ENCODE data around the gene FAM210A. TPM values are rescaled to one million over a fixed set of nuclear protein-coding genes. Genes with fewer than 3 reads are reported as not detected.
A peak's percentile ranks its signal among the peaks of the same experiment; 100 is the strongest.

FAM210A gene
- total RNA-seq, 1 experiment from 2014 or later: 52.7 TPM

DNA sequence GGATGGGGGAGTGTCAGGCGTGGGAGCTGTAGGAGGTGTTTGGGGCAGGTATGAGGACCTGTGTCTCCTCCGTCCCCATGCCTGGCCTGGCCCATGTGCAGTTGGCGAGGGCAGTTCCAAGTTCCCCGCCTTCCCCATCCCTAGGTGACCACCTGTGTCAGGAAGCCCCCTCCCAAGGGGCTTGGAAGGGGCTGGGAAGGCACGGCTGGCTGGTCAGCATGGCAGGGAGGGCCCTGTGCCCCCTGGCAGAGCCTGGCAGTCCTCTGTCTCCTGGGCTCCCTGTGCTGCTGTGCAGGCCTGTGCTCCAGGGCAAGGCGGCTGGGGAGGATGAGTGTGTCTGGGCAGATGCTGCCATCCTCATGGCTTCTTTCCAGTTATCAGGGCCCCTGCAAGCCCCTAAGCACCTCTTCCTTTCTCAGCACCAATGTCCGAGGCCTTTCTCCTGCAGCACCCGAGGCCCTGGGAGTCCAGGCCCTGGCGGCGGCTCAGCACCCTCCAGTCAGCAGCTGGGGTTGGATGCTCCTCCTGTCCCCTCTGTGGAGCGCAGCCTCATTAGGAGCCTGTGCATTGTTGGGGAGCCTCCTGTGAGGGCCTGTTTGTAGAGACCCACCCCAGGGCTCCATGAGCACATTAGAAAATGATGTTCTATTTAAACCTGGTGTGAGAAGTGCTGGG is 101.7 kb downstream of the FAM210A start:
- intact Hi-C loops (cut with micrococcal nuclease): no loop called here

DNA sequence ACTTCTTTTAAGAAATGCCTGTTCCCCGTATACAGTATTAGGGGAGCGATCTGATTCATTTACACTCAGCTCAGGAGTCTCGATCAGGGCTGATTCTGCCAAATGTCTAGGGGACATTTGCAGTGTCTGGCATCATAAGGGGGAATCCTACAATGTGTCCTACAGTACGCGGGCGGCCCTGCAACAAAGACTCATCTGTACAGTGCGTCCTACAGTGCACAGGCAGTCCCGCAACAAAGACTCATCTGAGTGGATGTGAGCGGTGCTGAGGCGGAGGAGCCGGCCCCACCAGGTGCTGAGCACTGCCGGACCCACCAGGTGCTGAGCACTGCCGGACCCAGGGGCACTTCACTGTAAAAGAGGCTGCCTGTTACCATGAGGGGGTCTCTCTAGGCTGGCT is 102.5 kb downstream of the FAM210A start:
- no peaks in the 10 kb centered on the region for H3K36me3 ChIP-seq (ENCODE audit: low read depth, low read length)
- no peak overlapping the region for H3K4me2 ChIP-seq (ENCODE audit: low read length)
- no peaks in the 10 kb centered on the region for H3K4me1 ChIP-seq (ENCODE audit: insufficient read depth, low read length)
- H3F3A ChIP-seq (ENCODE audit: low read length, unreplicated experiment): no peaks in the 10 kb centered on the region
- H3K27ac ChIP-seq (ENCODE audit: low read length): no peak overlapping the region
- DNase-seq (no peak), ATAC-seq (no peak)
- TF ChIP-seq EZH2 (IDR thresholded peaks at IDR 0.05; ENCODE audit: low read length, unreplicated experiment) (no peak), EZH2phosphoT487 (IDR thresholded peaks at IDR 0.05; ENCODE audit: borderline replicate concordance, low read length) (no peak)
- TF ChIP-seq, protein P1, sequence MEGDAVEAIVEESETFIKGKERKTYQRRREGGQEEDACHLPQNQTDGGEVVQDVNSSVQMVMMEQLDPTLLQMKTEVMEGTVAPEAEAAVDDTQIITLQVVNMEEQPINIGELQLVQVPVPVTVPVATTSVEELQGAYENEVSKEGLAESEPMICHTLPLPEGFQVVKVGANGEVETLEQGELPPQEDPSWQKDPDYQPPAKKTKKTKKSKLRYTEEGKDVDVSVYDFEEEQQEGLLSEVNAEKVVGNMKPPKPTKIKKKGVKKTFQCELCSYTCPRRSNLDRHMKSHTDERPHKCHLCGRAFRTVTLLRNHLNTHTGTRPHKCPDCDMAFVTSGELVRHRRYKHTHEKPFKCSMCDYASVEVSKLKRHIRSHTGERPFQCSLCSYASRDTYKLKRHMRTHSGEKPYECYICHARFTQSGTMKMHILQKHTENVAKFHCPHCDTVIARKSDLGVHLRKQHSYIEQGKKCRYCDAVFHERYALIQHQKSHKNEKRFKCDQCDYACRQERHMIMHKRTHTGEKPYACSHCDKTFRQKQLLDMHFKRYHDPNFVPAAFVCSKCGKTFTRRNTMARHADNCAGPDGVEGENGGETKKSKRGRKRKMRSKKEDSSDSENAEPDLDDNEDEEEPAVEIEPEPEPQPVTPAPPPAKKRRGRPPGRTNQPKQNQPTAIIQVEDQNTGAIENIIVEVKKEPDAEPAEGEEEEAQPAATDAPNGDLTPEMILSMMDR (conservative IDR thresholded peaks at IDR 0.05; ENCODE audit: low read depth, low read length): no peak
- no peaks in the 10 kb centered on the region for H3K79me2 ChIP-seq (ENCODE audit: low read length)
- no peaks in the 10 kb centered on the region for H4K20me1 ChIP-seq (ENCODE audit: low read length)
- H2AFZ ChIP-seq (ENCODE audit: low read length): no peak overlapping the region
- H3K9me2 ChIP-seq (replicated peaks; ENCODE audit: low read length): no peaks in the 10 kb centered on the region
- H3K9ac ChIP-seq (ENCODE audit: low read length): no peak overlapping the region
- no peak overlapping the region for H3K4me3 ChIP-seq (ENCODE audit: low read length)
- H3K27me3 ChIP-seq (ENCODE audit: low read length): peaks cover 82% of the 10 kb centered on the region
- BruUV-seq (replicated peaks): no TSS peak
- H3K9me3 ChIP-seq (ENCODE audit: low read length): no peaks in the 10 kb centered on the region
- intact Hi-C loops (cut with micrococcal nuclease): no loop called here
- CTCF ChIA-PET: no interaction called here
- POLR2A ChIA-PET (ENCODE audit: unreplicated experiment): no interaction called here

More for the DNA sequence above, 101.7 kb downstream of the FAM210A start:
- H3K9me3 ChIP-seq (ENCODE audit: low read length): no peaks in the 10 kb centered on the region
- no peaks in the 10 kb centered on the region for H3K79me2 ChIP-seq (ENCODE audit: low read length)
- H3K4me2 ChIP-seq (ENCODE audit: low read length): no peak overlapping the region
- no peak overlapping the region for H2AFZ ChIP-seq (ENCODE audit: low read length)
- no peak overlapping the region for H3K27ac ChIP-seq (ENCODE audit: low read length)
- no peak overlapping the region for H3K4me3 ChIP-seq (ENCODE audit: low read length)
- no TSS peak for BruUV-seq (replicated peaks)
- no peaks in the 10 kb centered on the region for H3K36me3 ChIP-seq (ENCODE audit: low read depth, low read length)
- ATAC-seq (no peak), DNase-seq (no peak)
- H3K4me1 ChIP-seq (ENCODE audit: insufficient read depth, low read length): no peaks in the 10 kb centered on the region
- ChIA-PET POLR2A (ENCODE audit: unreplicated experiment) (no interaction called here), CTCF (no interaction called here)
- H3K9ac ChIP-seq (ENCODE audit: low read length): no peak overlapping the region
- no peaks in the 10 kb centered on the region for H3K9me2 ChIP-seq (replicated peaks; ENCODE audit: low read length)
- no peaks in the 10 kb centered on the region for H3F3A ChIP-seq (ENCODE audit: low read length, unreplicated experiment)
- TF ChIP-seq, protein P1 (conservative IDR thresholded peaks at IDR 0.05; ENCODE audit: low read depth, low read length): no peak
- TF ChIP-seq EZH2 (IDR thresholded peaks at IDR 0.05; ENCODE audit: low read length, unreplicated experiment): no peak
- TF ChIP-seq EZH2phosphoT487 (IDR thresholded peaks at IDR 0.05; ENCODE audit: borderline replicate concordance, low read length): no peak
- peaks cover 83% of the 10 kb centered on the region for H3K27me3 ChIP-seq (ENCODE audit: low read length)
- H4K20me1 ChIP-seq (ENCODE audit: low read length): no peaks in the 10 kb centered on the region

DNA sequence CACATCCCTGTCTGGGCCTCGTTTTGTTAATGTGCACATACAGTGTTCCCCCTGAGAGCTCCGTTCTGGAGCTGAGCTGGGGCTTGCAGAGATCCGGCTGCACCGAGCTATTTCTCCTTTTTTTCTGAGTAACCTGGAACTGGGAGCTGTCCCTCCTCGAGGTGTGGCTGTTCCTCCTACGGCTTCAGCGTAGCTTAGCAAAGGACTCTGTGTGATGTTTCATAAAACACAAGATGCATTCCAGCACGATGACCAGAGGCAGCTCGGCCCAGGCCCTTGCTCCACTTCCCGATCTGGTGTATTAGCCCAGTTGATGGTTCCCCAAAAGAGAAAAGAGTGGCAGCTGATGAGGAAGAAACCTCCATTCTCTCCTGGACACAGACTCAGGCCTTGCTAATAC is 103.0 kb downstream of the FAM210A start:
- H3K27ac ChIP-seq (ENCODE audit: low read length): no peak overlapping the region
- no peaks in the 10 kb centered on the region for H3K36me3 ChIP-seq (ENCODE audit: low read depth, low read length)
- ChIA-PET POLR2A (ENCODE audit: unreplicated experiment) (no interaction called here), CTCF (no interaction called here)
- intact Hi-C loops (cut with micrococcal nuclease): no loop called here
- no peak overlapping the region for H2AFZ ChIP-seq (ENCODE audit: low read length)
- no peaks in the 10 kb centered on the region for H3K4me1 ChIP-seq (ENCODE audit: insufficient read depth, low read length)
- H3K4me2 ChIP-seq (ENCODE audit: low read length): no peak overlapping the region
- H4K20me1 ChIP-seq (ENCODE audit: low read length): no peaks in the 10 kb centered on the region
- no peak overlapping the region for H3K4me3 ChIP-seq (ENCODE audit: low read length)
- H3K9me2 ChIP-seq (replicated peaks; ENCODE audit: low read length): no peaks in the 10 kb centered on the region
- no peak overlapping the region for H3K9ac ChIP-seq (ENCODE audit: low read length)
- ATAC-seq: no peak
- no peaks in the 10 kb centered on the region for H3F3A ChIP-seq (ENCODE audit: low read length, unreplicated experiment)
- TF ChIP-seq EZH2phosphoT487 (IDR thresholded peaks at IDR 0.05; ENCODE audit: borderline replicate concordance, low read length) (no peak), EZH2 (IDR thresholded peaks at IDR 0.05; ENCODE audit: low read length, unreplicated experiment) (no peak)
- TF ChIP-seq, protein P1 (conservative IDR thresholded peaks at IDR 0.05; ENCODE audit: low read depth, low read length): no peak
- no TSS peak for BruUV-seq (replicated peaks)
- DNase-seq: peak; percentile 13
- no peaks in the 10 kb centered on the region for H3K79me2 ChIP-seq (ENCODE audit: low read length)
- no peaks in the 10 kb centered on the region for H3K9me3 ChIP-seq (ENCODE audit: low read length)
- H3K27me3 ChIP-seq (ENCODE audit: low read length): peaks cover 84% of the 10 kb centered on the region
